CD1c-positive myeloid dendritic cell (primary cell): ENCODE measurements around the gene LRIG3.
"Not testable (repeated sequence)": the region's sequence is repeated elsewhere in the genome, so short reads cannot be mapped to it uniquely, and the experiment has no call there.

Source experiments
- DNase-seq: peaks from one replicate; pipeline ENCODE4 v3.0.0-alpha.2; 2016; ENCODE audit errors: extremely low spot score

The LRIG3 gene

GRCh38 chr12:58920102-58920960 lies at the start of gene LRIG3:
Gene LRIG3 (minus strand): TSS chr12:58920504. CDS start chr12:58920235, 269 bp downstream.
- DNase-seq: no peak

DNA sequence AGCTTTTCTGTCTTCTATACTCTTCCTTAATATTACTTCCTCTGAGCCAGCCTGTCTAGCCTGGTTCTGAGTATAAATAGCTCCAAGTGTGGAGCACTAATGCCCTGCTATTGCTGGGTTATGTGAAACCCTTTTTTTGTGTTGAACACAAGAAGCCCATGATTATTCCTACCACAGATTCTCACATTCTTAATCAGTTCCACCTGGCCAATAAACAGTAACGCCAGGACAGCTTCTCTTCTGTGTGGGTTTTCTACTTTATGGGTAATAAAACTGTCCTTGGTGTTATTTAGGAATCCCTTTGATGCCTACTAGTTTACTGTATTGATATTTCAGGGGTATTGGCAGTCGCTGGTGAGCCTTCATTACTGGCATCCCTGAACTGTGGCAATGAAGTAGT lies 48.9 kb upstream of the LRIG3 start:
- no peak for DNase-seq

GRCh38 chr12:58967561-58967960 lies 47.3 kb upstream of the LRIG3 start:
- DNase-seq: no peak

DNA sequence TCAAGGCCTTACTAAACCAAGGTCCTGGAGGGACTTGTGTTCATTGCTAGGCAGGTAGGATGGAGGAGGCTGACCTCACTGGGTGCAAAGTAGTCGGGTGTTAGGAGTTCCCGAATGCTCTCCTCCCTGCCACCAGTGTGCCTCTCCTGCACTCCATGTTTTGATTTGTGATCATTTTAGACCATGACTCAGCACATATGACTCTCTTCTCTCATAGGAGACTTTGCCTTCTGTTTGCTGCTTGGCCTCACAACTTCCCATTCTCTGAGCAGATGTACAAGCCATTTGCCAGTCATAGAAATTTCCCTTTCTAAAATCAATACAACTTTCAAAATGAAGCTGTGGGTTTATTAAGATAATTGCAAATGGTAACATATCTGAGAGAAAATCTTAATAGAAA lies 46.6 kb upstream of the LRIG3 start:
- no peak for DNase-seq

DNA sequence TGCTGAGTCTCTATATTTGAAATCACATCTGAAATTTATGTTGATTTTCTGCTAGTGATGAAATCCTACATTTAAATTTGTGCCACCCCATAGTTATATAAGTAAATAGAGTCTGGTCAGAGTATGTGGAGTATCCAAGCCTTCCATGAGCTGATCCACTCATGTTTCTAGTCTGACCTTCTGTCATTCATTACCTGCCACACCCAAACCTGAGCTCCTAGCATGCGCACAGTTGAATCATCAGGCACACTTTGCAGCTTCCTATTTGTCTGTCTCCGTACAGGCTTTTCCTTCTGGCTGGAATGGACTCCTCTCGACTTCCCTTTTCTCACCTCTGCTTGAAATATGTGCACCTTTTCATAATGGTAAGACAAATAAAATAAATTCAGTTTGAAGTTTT lies 45.3 kb upstream of the LRIG3 start:
- no peak for DNase-seq

DNA sequence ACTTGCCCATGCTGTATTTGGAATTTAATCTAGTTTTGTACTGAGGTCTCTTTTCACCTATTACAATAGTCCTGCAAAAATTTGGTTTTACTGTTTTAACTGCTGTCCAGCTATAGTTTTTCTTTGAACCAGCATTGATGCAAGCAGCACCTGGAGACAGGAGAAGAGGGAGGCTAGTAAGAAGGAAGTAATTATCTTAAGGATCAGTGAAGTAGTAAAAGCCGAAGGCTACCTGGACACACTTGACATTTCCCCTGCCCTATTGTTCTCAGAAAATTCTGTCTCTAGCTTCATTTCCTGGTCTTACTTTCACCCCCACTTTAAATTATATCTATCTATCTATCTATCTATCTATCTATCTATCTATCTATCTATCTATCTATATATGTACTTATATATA lies 43.5 kb upstream of the LRIG3 start:
- DNase-seq: no peak

GRCh38 chr12:58961906-58962305 lies 41.6 kb upstream of the LRIG3 start:
- DNase-seq: no peak

DNA sequence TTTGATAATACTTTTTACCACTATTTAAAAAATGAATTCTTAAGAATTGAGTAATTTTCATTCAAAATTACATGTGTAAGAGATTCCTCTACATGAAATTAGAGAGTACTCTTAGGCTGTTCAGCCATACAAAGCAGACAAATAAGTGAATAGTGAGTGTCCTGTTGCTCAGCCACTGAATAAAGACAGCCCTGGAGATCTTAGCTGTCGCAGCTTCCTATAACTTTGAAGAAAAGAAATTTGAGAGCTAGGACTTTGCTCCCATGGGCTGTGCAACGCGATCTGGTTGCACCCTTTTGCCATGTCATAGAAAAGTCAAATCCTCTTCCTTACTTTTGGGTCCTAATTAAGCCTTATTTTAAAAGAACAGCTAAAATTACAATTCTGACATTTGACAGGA lies 40.9 kb upstream of the LRIG3 start:
- DNase-seq: no peak

DNA sequence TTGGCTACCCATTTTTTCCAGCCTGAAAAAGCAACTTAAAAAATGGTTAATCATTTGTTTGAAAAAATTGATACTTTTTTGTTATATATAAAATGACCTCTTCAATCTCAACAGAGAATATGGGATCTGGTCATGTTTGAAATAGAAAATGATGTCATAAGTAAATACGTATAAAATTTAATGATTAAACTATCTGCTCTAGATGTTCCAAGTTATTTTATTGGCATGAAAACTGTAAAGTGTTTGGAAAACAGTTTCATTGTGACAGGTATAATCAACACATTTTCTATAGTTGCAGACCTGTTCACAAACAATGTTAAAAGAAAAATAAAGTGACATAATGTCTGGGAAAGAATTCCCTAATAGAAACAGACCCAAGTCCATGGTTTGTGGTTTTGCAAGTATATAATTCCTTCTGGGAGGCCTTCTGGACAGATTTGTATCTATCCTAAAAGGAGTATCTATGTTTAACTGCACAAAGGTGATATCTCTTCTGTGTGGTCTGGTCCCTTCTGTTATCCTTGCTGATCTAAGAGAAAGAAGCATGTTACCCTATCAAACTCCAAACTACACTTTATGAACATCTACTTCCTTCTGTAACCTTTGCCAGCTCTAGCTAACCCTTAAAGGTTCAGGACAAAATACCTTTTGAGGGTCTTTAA lies 39.5 kb upstream of the LRIG3 start:
- DNase-seq: no peak

DNA sequence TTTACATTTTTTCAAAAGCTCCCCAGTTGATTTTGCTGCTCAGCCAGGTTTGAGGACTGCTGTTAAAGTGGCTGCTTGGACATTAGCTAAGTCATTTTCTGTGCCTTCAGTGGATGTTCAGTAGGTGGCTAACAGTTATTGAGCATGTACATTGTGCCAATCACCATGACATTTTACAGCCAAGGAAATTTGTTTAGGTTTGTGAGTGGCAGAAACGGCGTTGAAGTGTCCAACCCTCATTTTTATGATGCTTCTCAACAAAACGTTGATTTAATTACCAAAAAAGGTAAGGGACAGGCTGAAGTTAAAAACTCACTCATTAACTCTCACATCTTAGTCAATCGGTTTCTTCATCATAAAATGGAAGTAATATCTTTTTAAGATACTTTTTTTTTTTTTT lies 37.0 kb upstream of the LRIG3 start:
- DNase-seq: no peak

DNA sequence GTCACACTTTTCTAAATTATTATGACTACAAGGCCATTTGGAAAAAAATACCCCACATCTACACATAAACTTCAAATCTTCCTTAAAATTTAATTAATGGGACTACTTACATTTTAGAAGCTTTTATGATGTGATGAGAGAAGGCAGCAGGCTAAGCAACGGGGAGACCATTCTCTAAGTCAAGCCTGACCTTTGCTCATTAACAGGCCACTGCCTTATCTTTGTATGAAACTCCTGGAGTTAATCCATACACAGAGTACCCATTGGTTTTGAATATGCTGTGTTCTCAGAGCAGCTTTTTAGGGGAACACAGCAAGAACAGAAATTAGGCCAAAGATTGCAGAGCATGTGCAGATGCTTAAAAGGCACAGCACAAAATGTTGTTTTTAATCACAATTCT lies 35.5 kb upstream of the LRIG3 start:
- DNase-seq: no peak

DNA sequence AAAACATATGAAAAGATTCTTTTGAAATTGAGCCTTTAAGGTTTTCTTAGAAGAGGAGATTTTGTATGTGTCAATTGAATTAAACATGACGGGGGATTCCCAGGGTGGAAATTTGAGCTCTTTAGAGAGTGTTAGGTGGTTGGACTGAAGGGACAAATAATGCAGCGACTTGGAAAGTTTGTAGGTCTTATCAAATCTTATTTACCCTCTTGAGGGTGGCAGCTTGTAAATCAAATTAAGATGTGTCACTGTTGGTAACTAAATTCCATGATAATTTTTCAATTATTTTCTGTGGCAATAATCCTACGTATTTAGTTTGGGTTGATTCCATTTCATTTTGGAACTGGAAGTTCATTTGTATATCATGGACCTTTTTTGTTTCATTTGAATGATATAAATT lies 33.7 kb upstream of the LRIG3 start:
- DNase-seq: no peak

GRCh38 chr12:58950739-58951100 lies 30.4 kb upstream of the LRIG3 start:
- DNase-seq: no peak

DNA sequence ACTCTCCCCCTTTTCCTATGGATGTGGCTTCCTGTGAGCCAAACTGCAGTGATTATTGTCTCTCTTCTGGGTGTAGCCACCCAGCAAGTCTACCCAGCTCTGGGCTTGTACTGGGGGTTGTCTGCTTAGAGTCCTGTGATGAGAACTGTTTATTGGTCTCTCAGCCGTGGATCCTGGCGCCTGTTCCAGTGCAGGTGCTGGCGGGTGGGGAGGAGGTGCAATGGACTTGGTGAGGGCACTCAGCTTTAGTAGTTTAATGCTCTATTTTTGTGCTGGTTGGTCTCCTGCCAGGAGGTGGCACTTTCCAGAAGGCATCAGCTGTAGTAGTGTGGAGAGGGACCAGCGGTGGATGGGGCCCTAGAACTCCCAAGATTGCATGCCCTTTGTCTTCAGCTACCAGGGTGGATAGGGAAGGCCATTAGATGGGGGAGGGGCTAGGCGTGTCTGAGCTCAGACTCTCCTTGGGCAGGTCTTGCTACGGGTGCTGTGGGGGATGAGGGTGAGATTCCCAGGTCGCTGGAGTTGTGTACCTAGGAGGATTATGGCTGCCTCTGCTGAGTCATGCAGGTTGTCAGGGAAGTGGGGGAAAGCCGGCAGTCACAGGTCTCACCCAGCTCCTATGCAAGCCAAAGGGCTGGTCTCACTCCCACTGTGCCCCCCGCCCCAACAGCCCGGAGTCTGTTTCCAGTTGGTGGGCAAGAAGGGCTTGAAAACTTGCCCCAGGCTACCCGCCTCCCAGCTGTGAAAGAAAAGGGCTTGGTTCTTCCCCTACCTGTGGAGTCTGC lies 29.8 kb upstream of the LRIG3 start:
- not testable (repeated sequence) for DNase-seq

DNA sequence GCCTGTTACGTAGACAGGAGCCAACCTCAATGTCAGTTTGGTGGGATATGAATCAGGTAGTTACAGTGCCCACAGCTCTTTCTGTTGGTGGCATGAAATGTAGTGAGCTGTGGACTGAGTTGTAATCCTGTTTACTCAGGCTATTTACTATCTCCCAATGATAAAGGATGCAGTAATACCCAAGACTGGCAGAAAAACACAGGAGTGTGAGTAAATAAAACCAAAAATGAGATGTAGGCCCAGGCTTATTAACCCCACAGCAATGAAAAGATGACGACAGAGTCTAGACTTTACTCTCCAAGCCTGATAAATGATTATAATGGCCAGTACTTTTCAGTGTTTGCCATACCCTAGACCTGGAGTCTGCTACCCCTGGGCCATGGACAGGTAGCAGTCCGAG lies 22.8 kb upstream of the LRIG3 start:
- DNase-seq: no peak

DNA sequence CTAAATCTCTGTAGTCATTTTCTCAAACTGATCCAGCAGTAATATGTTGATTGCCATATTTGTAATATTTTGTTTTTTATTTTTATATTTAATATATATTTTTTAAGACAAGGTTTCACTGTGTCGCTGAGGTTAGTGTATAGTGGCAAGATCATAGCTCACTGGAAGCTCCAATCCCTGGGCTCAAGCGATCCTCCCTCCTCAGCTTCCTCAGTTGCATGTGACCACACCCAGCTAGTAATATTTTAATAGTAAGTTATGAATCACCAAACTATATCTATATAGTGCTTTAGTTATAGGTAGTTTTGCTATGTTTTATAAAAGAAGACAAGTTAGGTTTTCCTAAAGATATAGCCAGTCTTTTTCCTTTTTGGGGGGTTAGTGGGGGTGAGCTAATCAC lies 22.0 kb upstream of the LRIG3 start:
- no peak for DNase-seq

GRCh38 chr12:58939399-58940100 lies 19.2 kb upstream of the LRIG3 start:
- no peak for DNase-seq

- no peak for DNase-seq
These were observed 18.1 kb upstream of the LRIG3 start for GRCh38 chr12:58938440-58938839.

DNA sequence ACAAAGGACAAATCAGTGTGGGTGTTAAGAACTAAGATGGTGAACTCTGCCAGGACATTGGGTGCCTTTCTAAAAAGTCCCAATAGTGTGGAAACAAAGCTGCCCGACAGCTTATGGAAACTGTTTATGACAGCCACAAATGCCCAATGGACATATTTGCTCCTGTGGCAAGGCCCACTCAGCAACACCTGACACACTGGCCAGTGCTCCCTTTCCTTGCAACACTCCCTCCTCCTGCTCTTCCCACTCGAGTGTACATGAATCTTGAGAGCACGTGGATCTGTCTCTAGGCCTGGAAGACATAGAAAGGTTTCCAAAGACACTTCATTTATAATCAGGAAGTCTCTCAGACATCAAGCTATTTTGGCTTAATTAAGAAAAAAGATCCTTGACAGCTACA lies 14.2 kb upstream of the LRIG3 start:
- DNase-seq: no peak

DNA sequence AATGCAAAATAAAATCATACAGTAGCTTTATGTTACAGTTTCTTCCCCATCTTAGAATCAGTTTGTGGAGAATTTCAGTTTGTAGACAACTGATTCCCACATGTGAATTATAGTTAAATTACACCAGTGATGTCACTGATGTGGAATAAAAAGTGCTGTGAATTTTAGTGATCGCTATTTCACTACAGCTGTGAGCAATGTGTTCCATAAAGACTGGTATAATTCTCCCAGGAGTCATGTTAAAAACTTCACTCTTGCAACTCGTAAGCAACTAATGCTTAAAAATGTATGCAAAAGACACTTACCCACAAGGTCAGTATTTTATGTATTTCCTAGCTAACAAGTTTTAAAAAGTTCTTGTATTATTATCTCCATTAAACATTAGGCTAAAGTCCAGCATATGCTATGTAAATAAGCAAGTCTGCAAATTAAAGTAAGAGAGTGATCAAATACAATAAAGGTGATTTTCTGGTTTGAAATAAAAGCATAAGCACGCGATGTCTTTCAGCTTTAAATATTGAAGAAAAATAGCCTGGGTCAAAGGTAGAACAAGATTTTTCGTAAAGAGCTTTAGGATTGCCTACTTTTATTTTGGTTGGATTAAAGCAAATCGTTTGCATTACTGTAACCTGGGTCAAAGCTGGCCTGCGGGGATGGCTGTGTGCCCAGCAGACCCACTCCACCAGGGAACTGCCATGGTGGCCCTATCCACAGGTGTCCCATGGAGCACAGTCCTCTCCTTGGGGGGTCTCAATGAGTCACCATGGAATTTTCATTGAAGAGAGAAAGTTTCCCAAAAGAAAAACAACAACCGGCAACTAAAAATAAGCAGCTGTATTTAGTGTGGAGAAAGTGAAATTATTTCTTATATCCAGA lies 12.7 kb upstream of the LRIG3 start:
- DNase-seq: no peak

DNA sequence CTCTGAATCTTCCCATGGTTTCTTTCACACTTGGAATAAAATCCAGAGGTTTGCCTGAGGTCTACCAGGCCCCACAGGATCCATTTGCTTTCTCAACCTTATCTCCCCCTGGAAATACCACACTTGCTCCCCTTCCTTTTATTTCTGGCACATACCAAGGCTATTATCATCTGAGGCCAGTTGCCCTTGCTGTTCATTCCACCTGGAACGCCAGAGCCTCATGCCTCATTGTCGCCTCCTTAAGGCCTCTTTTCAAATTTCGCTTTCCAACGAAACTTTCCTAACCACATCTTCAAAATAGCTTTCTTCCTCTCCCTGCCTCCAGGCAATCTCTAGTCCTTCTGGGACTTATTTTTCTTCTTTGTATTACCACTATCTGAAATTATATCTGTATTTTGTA lies 11.2 kb upstream of the LRIG3 start:
- DNase-seq: no peak
